ENCODE data around the gene TMEM161B.
"Not testable (repeated sequence)": the region's sequence is repeated elsewhere in the genome, so short reads cannot be mapped to it uniquely, and the experiment has no call there.

The TMEM161B gene

GRCh38 chr5:88248743-88249540, 19.7 kb downstream of the TMEM161B start:
- no peak for DNase-seq

GRCh38 chr5:88248094-88248493, 20.6 kb downstream of the TMEM161B start:
- DNase-seq = no peak

GRCh38 chr5:88245893-88246244, 22.8 kb downstream of the TMEM161B start:
- DNase-seq = no peak

- DNase-seq = no peak
These were observed 23.3 kb downstream of the TMEM161B start for GRCh38 chr5:88245241-88245892.

GRCh38 chr5:88244686-88245085, 24.0 kb downstream of the TMEM161B start:
- DNase-seq = no peak

GRCh38 chr5:88243493-88243892, 25.2 kb downstream of the TMEM161B start:
- DNase-seq = not testable (repeated sequence)

GRCh38 chr5:88238732-88239131, 29.9 kb downstream of the TMEM161B start:
- no peak for DNase-seq

- no peak for DNase-seq
These were observed 31.6 kb downstream of the TMEM161B start for GRCh38 chr5:88236866-88237642.

- no peak for DNase-seq
These were observed 32.8 kb downstream of the TMEM161B start for GRCh38 chr5:88235828-88236227.

- DNase-seq = no peak
These were observed 33.3 kb downstream of the TMEM161B start for GRCh38 chr5:88235346-88235745.

- no peak for DNase-seq
These were observed 38.0 kb downstream of the TMEM161B start for GRCh38 chr5:88230546-88231066.

- DNase-seq = no peak
These were observed 41.7 kb downstream of the TMEM161B start for GRCh38 chr5:88226881-88227450.

GRCh38 chr5:88214655-88215054, 54.0 kb downstream of the TMEM161B start:
- DNase-seq = no peak

GRCh38 chr5:88207575-88207974, 61.1 kb downstream of the TMEM161B start:
- no peak for DNase-seq

GRCh38 chr5:88203981-88204750, 64.5 kb downstream of the TMEM161B start:
- DNase-seq = no peak

GRCh38 chr5:88195636-88196035, 73.0 kb downstream of the TMEM161B start:
- no peak for DNase-seq

GRCh38 chr5:88193896-88194295, 74.7 kb downstream of the TMEM161B start:
- DNase-seq = no peak

- DNase-seq = no peak
These were observed 78.4 kb downstream of the TMEM161B start for GRCh38 chr5:88190106-88190834.

GRCh38 chr5:88189484-88189883, 79.2 kb downstream of the TMEM161B start:
- DNase-seq = not testable (repeated sequence)

GRCh38 chr5:88188458-88189132, 80.0 kb downstream of the TMEM161B start:
- no peak for DNase-seq

GRCh38 chr5:88183255-88183654, 85.4 kb downstream of the TMEM161B start:
- no peak for DNase-seq
